Measurements from ENCODE around the gene CWC22.

DNA sequence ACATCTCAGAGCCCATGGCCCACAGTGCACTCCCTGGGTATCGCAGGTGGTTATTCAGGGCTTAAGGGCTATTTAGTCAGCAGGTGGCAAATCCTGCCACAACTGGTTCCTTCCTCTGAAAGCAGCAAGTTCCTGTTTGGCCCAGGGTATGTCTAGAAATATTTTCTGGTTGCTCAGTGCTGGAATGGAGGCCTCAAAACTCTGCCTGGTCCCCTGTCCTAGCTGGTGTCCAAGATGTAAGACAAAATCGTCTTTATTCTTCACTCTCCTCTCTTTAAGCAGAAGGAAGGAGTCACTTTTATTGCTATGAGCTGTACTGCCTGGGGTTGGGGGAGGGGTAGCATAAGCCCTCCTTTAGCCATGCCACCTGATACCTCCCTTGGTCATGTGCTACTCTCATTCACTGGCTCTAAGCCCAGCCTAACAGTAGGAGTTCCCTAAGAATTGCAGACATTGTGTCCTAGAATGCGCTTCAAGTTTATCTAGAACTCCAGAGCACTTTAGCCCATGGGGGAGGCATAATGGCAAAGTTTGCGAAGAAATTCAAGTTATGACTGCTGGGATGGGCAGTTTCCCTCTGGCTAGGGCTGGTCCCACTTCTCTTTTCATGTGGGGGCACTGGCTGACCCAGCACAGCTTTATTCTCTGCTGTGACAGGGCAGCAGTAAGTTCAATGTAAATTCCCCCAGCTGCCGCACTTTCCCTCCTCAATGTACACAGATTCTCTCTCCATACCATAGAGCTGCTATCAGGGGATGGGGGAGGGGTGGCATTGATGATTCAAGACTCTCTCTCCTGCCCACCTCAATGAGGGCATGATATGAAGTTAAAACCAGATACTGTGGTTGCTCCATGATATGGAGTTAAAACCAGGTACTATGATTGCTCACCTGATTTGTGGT is 27.1 kb upstream of the CWC22 start:
- TF ChIP-seq, protein P1, sequence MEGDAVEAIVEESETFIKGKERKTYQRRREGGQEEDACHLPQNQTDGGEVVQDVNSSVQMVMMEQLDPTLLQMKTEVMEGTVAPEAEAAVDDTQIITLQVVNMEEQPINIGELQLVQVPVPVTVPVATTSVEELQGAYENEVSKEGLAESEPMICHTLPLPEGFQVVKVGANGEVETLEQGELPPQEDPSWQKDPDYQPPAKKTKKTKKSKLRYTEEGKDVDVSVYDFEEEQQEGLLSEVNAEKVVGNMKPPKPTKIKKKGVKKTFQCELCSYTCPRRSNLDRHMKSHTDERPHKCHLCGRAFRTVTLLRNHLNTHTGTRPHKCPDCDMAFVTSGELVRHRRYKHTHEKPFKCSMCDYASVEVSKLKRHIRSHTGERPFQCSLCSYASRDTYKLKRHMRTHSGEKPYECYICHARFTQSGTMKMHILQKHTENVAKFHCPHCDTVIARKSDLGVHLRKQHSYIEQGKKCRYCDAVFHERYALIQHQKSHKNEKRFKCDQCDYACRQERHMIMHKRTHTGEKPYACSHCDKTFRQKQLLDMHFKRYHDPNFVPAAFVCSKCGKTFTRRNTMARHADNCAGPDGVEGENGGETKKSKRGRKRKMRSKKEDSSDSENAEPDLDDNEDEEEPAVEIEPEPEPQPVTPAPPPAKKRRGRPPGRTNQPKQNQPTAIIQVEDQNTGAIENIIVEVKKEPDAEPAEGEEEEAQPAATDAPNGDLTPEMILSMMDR (IDR thresholded peaks at IDR 0.05; ENCODE audit: control extremely low read depth in 1 of 3, insufficient read depth in 1 of 3, low read depth in 1 of 3, low read length in 3 of 3), result no peak
- TF ChIP-seq POLR2A (IDR thresholded peaks at IDR 0.05; ENCODE audit: control extremely low read depth in 1 of 2, low read depth in 2 of 2, low read length in 2 of 2) (no peak), SRF (IDR thresholded peaks at IDR 0.05; ENCODE audit: low read depth, low read length) (no peak), SP1 (IDR thresholded peaks at IDR 0.05; ENCODE audit: low read depth, low read length) (peak; percentile 43; the same call in 1 of the 2 replicates)

Measured in H1 (cell line).